IMR-90 (cell line): ENCODE results near the gene NBEA. TPM values are rescaled to one million over a fixed set of nuclear protein-coding genes. Genes with fewer than 3 reads are reported as not detected.
A peak's percentile ranks its signal among the peaks of the same experiment; 100 is the strongest.

Source experiments
- ATAC-seq: fragments of 200-7000 bp; cut with Tn5 transposase; 2 replicates; pipeline ENCODE4 v1.9.1; 2020; ENCODE audit warnings: low read depth, mild to moderate bottlenecking, moderate library complexity
- BruUV-seq: library from RNA; stranded (reverse); fragments of 400-500 nt; replicated peaks from 2 replicates; lab custom pipeline; 2021; lab: Mats Ljungman, UMichigan
- CTCF ChIA-PET: fragments of 300-600 bp; formaldehyde crosslinking; extraction: SDS; loops from one replicate; lab custom pipeline; 2021; ENCODE audit warnings: antibody characterized with exemption; lab: Yijun Ruan, JAX
- POLR2A ChIA-PET: fragments of 300-600 bp; sonication (Branson Sonifier 250); formaldehyde crosslinking; loops from one replicate; lab custom pipeline; 2022; ENCODE audit warnings: antibody characterized with exemption; ENCODE audit not compliant: unreplicated experiment; lab: Charles Lee
- DNase-seq: peaks from one replicate; pipeline ENCODE4 v3.0.0; 2013
- H2AFZ ChIP-seq: replicated peaks from 2 replicates; pipeline ENCODE3; 2013; ENCODE audit warnings: low read length, mild to moderate bottlenecking; ENCODE audit not compliant: poor library complexity
- H2AK5ac ChIP-seq: 2 replicates; pipeline ENCODE4 v1.6.1; 2013; ENCODE audit warnings: low read depth, low read length, inconsistent platforms
- H2AK9ac ChIP-seq: replicated peaks from 2 replicates; pipeline ENCODE3; 2013; ENCODE audit warnings: mild to moderate bottlenecking, low read depth, low read length, moderate library complexity; ENCODE audit not compliant: poor library complexity
- H2BK120ac ChIP-seq: 2 replicates; pipeline ENCODE4 v1.6.1; 2013; ENCODE audit warnings: low read depth, low read length, inconsistent platforms
- H2BK15ac ChIP-seq: 3 replicates; pipeline ENCODE4 v1.6.1; 2013; ENCODE audit warnings: low read depth, low read length, inconsistent platforms
- H2BK20ac ChIP-seq: 2 replicates; pipeline ENCODE4 v1.6.1; 2013; ENCODE audit warnings: low read depth, mild to moderate bottlenecking, inconsistent platforms, low read length, moderate library complexity
- H2BK5ac ChIP-seq: 2 replicates; pipeline ENCODE4 v1.6.1; 2013; ENCODE audit warnings: mild to moderate bottlenecking, low read depth, low read length, inconsistent platforms; ENCODE audit not compliant: poor library complexity, severe bottlenecking
- H3K14ac ChIP-seq: replicated peaks from 2 replicates; pipeline ENCODE4 v1.6.1; 2013; ENCODE audit warnings: low read depth, low read length, inconsistent platforms
- H3K18ac ChIP-seq: 2 replicates; pipeline ENCODE4 v1.6.1; 2013; ENCODE audit warnings: low read depth, low read length, control low read depth
- H3K23ac ChIP-seq: 2 replicates; pipeline ENCODE4 v1.6.1; 2013; ENCODE audit warnings: low read depth, low read length, inconsistent platforms
- H3K27ac ChIP-seq: 2 replicates; pipeline ENCODE4 v1.5.1; 2013; ENCODE audit warnings: mild to moderate bottlenecking, control low read depth, low read length; ENCODE audit not compliant: insufficient read depth
- H3K27me3 ChIP-seq: 2 replicates; pipeline ENCODE4 v1.6.1; 2013; ENCODE audit warnings: low read length; ENCODE audit not compliant: control insufficient read depth, insufficient read depth
- H3K36me3 ChIP-seq: 2 replicates; pipeline ENCODE4 v1.6.1; 2013; ENCODE audit warnings: low read length, mixed read lengths; ENCODE audit not compliant: control insufficient read depth, insufficient read depth
- H3K4ac ChIP-seq: 2 replicates; pipeline ENCODE4 v1.6.1; 2013; ENCODE audit warnings: low read depth, low read length, inconsistent platforms
- H3K4me1 ChIP-seq: 2 replicates; pipeline ENCODE4 v1.6.1; 2013; ENCODE audit warnings: low read length, mixed read lengths; ENCODE audit not compliant: control insufficient read depth, insufficient read depth
- H3K4me2 ChIP-seq: 2 replicates; pipeline ENCODE4 v1.6.1; 2013; ENCODE audit warnings: low read depth, mild to moderate bottlenecking, control low read depth, low read length, moderate library complexity
- H3K4me3 ChIP-seq: 2 replicates; pipeline ENCODE4 v1.5.1; 2013; ENCODE audit warnings: low read depth, mild to moderate bottlenecking, control low read depth, low read length, moderate library complexity; ENCODE audit not compliant: insufficient read depth
- H3K56ac ChIP-seq: 2 replicates; pipeline ENCODE4 v1.6.1; 2013; ENCODE audit warnings: low read length, inconsistent platforms; ENCODE audit not compliant: insufficient read depth; ENCODE audit errors: extremely low read depth
- H3K79me1 ChIP-seq, 2 experiments: 2 replicates each; pipeline ENCODE4 v1.6.1; 2013; ENCODE audit warnings: low read length in 2 of 2, inconsistent platforms in 1 of 2, low read depth in 1 of 2
- H3K9ac ChIP-seq: 2 replicates; pipeline ENCODE4 v1.6.1; 2013; ENCODE audit warnings: low read depth, low read length, control low read depth
- H3K9me1 ChIP-seq: 2 replicates; pipeline ENCODE4 v1.6.1; 2013; ENCODE audit warnings: low read length, inconsistent platforms; ENCODE audit not compliant: insufficient read depth
- H3K9me3 ChIP-seq: 2 replicates; pipeline ENCODE4 v1.6.1; 2013; ENCODE audit warnings: low read length; ENCODE audit not compliant: control insufficient read depth, insufficient read depth
- H4K20me1 ChIP-seq: 2 replicates; pipeline ENCODE4 v1.6.1; 2013; ENCODE audit warnings: low read length, inconsistent platforms; ENCODE audit not compliant: insufficient read depth
- H4K5ac ChIP-seq: 2 replicates; pipeline ENCODE4 v1.6.1; 2013; ENCODE audit warnings: mild to moderate bottlenecking, low read depth, low read length, control low read depth
- H4K8ac ChIP-seq, 2 experiments: 2 replicates each; pipeline ENCODE4 v1.6.1; 2013; ENCODE audit warnings: low read depth in 2 of 2, low read length in 2 of 2, control low read depth in 1 of 2, inconsistent platforms in 1 of 2
- H4K91ac ChIP-seq: 2 replicates; pipeline ENCODE4 v1.6.1; 2013; ENCODE audit warnings: low read depth, low read length, inconsistent platforms; ENCODE audit not compliant: insufficient read depth
- BHLHE40 ChIP-seq: fragments of 150-350 bp; IDR thresholded peaks from 2 replicates; pipeline ENCODE4 v1.6.1; 2016; ENCODE audit warnings: mild to moderate bottlenecking, low read depth, low read length
- CEBPB ChIP-seq: IDR thresholded peaks from 2 replicates; pipeline ENCODE4 v1.6.1; 2012; ENCODE audit warnings: low read depth, low read length, improper control_type of control experiment
- CHD1 ChIP-seq: IDR thresholded peaks from 2 replicates; pipeline ENCODE4 v1.6.1; 2012; ENCODE audit warnings: low read depth, low read length, improper control_type of control experiment
- CTCF ChIP-seq: conservative IDR thresholded peaks from 2 replicates; pipeline ENCODE4 v1.5.1; 2012; ENCODE audit warnings: mild to moderate bottlenecking, low read depth, low read length, improper control_type of control experiment
- FOS ChIP-seq: fragments of 150-350 bp; IDR thresholded peaks from 2 replicates; pipeline ENCODE4 v1.6.1; 2016; ENCODE audit warnings: low read depth, low read length
- MAFK ChIP-seq: IDR thresholded peaks from 2 replicates; pipeline ENCODE4 v1.6.1; 2012; ENCODE audit warnings: low read depth, low read length, improper control_type of control experiment
- MAZ ChIP-seq: IDR thresholded peaks from 2 replicates; pipeline ENCODE4 v1.6.1; 2012; ENCODE audit warnings: low read depth, mild to moderate bottlenecking, low read length, improper control_type of control experiment, moderate library complexity, borderline replicate concordance
- MXI1 ChIP-seq: IDR thresholded peaks from 2 replicates; pipeline ENCODE4 v1.6.1; 2012; ENCODE audit warnings: low read depth, mild to moderate bottlenecking, low read length, moderate library complexity, borderline replicate concordance
- NFE2L2 ChIP-seq: fragments of 150-350 bp; IDR thresholded peaks from 2 replicates; pipeline ENCODE4 v1.6.1; 2016; ENCODE audit warnings: low read depth, mild to moderate bottlenecking, low read length
- POLR2A ChIP-seq: IDR thresholded peaks from 2 replicates; pipeline ENCODE4 v1.6.1; 2012; ENCODE audit warnings: mild to moderate bottlenecking, low read depth, low read length
- RAD21 ChIP-seq: IDR thresholded peaks from 2 replicates; pipeline ENCODE4 v1.6.1; 2012; ENCODE audit warnings: low read length, improper control_type of control experiment
- RCOR1 ChIP-seq: IDR thresholded peaks from 2 replicates; pipeline ENCODE4 v1.6.1; 2012; ENCODE audit warnings: mild to moderate bottlenecking, low read length, improper control_type of control experiment; ENCODE audit not compliant: insufficient replicate concordance
- RFX5 ChIP-seq: IDR thresholded peaks from 2 replicates; pipeline ENCODE4 v1.8.0; 2012; ENCODE audit warnings: low read depth, mild to moderate bottlenecking, low read length, moderate library complexity
- SMC3 ChIP-seq: fragments of 150-350 bp; IDR thresholded peaks from 2 replicates; pipeline ENCODE4 v1.6.1; 2016; ENCODE audit warnings: low read depth, mild to moderate bottlenecking, antibody characterized with exemption, low read length, moderate library complexity
- WGBS, 2 experiments: methylation state at CpG; one replicate each; pipeline versions ENCODE4 v1.1.5 to v1.1.7; 2013; ENCODE audit warnings: missing lambda C conversion rate in 2 of 2; ENCODE audit not compliant: insufficient read length in 1 of 2; ENCODE audit errors: extremely low coverage in 2 of 2; 5-methylcytosine and 5-hydroxymethylcytosine counted together
- dilution Hi-C: fragments of 300-500 bp; cut with HindIII; formaldehyde crosslinking; loops from one replicate; pipeline ENCODE4 v1.14.3; 2018; ENCODE audit warnings: low sequenced_read_pairs; ENCODE audit not compliant: unreplicated experiment
- in situ Hi-C: fragments of 300-500 bp; cut with MboI; formaldehyde crosslinking; loops from 3 replicates; pipeline ENCODE4 v1.14.3; 2019; ENCODE audit warnings: low sequenced_read_pairs, inconsistent platforms, mixed read lengths
- intact Hi-C: fragments of 100-400 bp; cut with micrococcal nuclease; formaldehyde crosslinking; loops from 2 replicates; pipeline ENCODE4 v1.10.0; 2022
- polyA plus RNA-seq, 3 experiments: library from polyadenylated mRNA; depleted of rRNA; stranded (reverse); fragments of >200 nt; gene quantifications; 2 replicates each; pipeline ENCODE4 v1.2.3, GENCODE V29; 2012; ENCODE audit warnings: low replicate concordance in 1 of 3
- total RNA-seq: library from RNA; depleted of rRNA; stranded (reverse); fragments of >200 nt; gene quantifications from 2 replicates; pipeline ENCODE4 v1.2.3, GENCODE V29; 2012
- TF ChIP-seq, protein P1 (sequence below): fragments of 150-350 bp; IDR thresholded peaks from 2 replicates; pipeline ENCODE4 v1.6.1; 2017; ENCODE audit warnings: mild to moderate bottlenecking, antibody characterized with exemption, low read length, low read depth
- TF ChIP-seq, protein P2 (sequence below): fragments of 150-350 bp; IDR thresholded peaks from 2 replicates; pipeline ENCODE4 v1.6.1; 2016; ENCODE audit warnings: low read depth, mild to moderate bottlenecking, low read length, moderate library complexity, borderline replicate concordance

Gene NBEA
- total and polyA plus RNA-seq, 2 of the 4 experiments (the other 2 are of a cell fraction) = 0.82 to 2.2 TPM

DNA sequence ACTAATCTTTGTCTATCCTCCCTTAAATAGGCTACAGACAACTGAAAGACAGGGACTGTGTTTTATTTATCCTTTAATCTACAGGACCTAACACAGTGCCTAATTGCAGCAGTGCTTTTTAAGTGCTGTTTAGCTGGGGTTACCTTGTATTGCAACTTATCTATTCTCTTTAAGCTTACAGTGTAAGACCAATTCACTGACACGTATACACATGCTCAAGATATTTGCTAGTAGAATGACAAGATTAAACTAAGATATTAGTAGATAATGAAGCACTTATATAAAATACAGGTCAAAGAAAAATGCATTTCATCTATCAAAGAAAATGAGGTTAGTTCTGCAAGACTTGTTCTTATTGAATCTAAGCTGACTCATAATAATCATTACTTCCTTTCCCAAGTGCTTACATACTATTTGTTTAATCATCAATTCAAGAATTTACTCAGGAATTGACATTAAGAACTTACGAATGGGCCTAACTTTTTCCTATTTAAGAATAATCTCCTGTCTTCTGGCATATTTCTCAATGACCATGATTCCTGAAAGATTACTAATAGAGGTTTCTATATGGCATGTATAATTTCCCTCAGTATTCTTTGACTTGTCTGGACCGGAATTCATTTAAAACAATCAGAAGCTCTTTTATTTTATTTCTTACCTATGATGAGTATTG lies 610.2 kb downstream of the NBEA start:
- Histone ChIP-seq H2BK20ac (no peak overlapping the region), H2AFZ (no peak overlapping the region), H4K5ac (no peak overlapping the region), H3K56ac (no peak overlapping the region), H3K23ac (no peak overlapping the region), H2BK5ac (no peak overlapping the region), H3K14ac (no peak overlapping the region), H3K4me2 (no peak overlapping the region), H2AK5ac (no peak overlapping the region), H3K4ac (no peak overlapping the region), H3K9me1 (no peaks in the 10 kb centered on the region), H3K27ac (no peak overlapping the region), H3K27me3 (no peaks in the 10 kb centered on the region), H3K79me1 (no peaks in the 10 kb centered on the region), H3K18ac (no peak overlapping the region), H3K9me3 (no peaks in the 10 kb centered on the region), H3K4me1 (0 out of 2 replicates have a peak, but pooled peaks cover 2% of the 10 kb centered on the region), H2BK15ac (no peak overlapping the region), H3K9ac (no peak overlapping the region), H4K8ac (no peak overlapping the region), H2BK120ac (no peak overlapping the region), H3K4me3 (no peak overlapping the region), H2AK9ac (no peak overlapping the region), H4K91ac (no peak overlapping the region), H4K20me1 (no peaks in the 10 kb centered on the region), H3K36me3 (no peaks in the 10 kb centered on the region)
- in situ Hi-C loops (no loop called here), dilution Hi-C loops (no loop called here), intact Hi-C loops (no loop called here)
- DNase-seq (peak; percentile 34), ATAC-seq (peak; percentile 29; the same call in 1 of the 2 replicates)
- CTCF ChIA-PET = interaction anchor here (0.6 to 0.9 kb wide), 3 partner anchors 18 to 303 kb away, joined by 3 to 5 read pairs (median 3); no protein-coding TSS in a partner anchor
- POLR2A ChIA-PET = no interaction called here
- WGBS, 2 experiments = no CpG with 5 or more reads among the region's 3 CpGs
- TF ChIP-seq SMC3 (no peak), CTCF (no peak), BHLHE40 (no peak), FOS (no peak), RFX5 (no peak), NFE2L2 (no peak), CHD1 (no peak), POLR2A (no peak), RCOR1 (no peak), MAFK (no peak), MXI1 (no peak), CEBPB (no peak), MAZ (no peak), RAD21 (no peak)
- TF ChIP-seq, protein P1, sequence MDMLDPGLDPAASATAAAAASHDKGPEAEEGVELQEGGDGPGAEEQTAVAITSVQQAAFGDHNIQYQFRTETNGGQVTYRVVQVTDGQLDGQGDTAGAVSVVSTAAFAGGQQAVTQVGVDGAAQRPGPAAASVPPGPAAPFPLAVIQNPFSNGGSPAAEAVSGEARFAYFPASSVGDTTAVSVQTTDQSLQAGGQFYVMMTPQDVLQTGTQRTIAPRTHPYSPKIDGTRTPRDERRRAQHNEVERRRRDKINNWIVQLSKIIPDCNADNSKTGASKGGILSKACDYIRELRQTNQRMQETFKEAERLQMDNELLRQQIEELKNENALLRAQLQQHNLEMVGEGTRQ = no peak
- TF ChIP-seq, protein P2, sequence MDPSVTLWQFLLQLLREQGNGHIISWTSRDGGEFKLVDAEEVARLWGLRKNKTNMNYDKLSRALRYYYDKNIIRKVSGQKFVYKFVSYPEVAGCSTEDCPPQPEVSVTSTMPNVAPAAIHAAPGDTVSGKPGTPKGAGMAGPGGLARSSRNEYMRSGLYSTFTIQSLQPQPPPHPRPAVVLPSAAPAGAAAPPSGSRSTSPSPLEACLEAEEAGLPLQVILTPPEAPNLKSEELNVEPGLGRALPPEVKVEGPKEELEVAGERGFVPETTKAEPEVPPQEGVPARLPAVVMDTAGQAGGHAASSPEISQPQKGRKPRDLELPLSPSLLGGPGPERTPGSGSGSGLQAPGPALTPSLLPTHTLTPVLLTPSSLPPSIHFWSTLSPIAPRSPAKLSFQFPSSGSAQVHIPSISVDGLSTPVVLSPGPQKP = no peak
- BruUV-seq = no TSS peak
